Transverse colon (tissue), 4 donors: ENCODE measurements around the gene TMEM119. TPM values are rescaled to one million over a fixed set of nuclear protein-coding genes. Genes with fewer than 3 reads are reported as not detected.

Source experiments
- DNase-seq: peaks from one replicate; pipeline ENCODE4 v3.0.0-alpha.2; 2019
- H3K27ac ChIP-seq, 4 donors: fragments of 200-600 bp; sonication (generic); 2 replicates each; pipeline ENCODE4 v1.5.1; 2016 to 2018; ENCODE audit warnings: inconsistent platforms in 4 of 4
- H3K27me3 ChIP-seq: fragments of 200-600 bp; sonication (generic); 2 replicates; pipeline ENCODE4 v1.5.1; 2017; ENCODE audit warnings: inconsistent platforms
- H3K36me3 ChIP-seq, 4 donors: fragments of 200-600 bp; sonication (generic); 2 replicates each; pipeline ENCODE4 v1.5.1; 2017 to 2019; ENCODE audit warnings: inconsistent platforms in 4 of 4
- H3K4me1 ChIP-seq, 4 donors: fragments of 200-600 bp; sonication (generic); 2 replicates each; pipeline ENCODE4 v1.5.1; 2017 to 2020; ENCODE audit warnings: inconsistent platforms in 4 of 4
- H3K4me3 ChIP-seq, 4 donors: fragments of 200-600 bp; sonication (generic); 1 replicate in 1 of 4; 2 replicates in 3 of 4; pipeline versions ENCODE4 v1.5.1 to v1.6.1; 2017 to 2019; ENCODE audit warnings: inconsistent platforms in 4 of 4
- H3K9me3 ChIP-seq, 2 donors: fragments of 200-600 bp; sonication (generic); 2 replicates each; pipeline ENCODE4 v1.5.1; 2017 to 2019; ENCODE audit warnings: inconsistent platforms in 2 of 2
- CTCF ChIP-seq, 5 experiments: fragments of 200-600 bp in 3 of 5; fragments of 450-650 bp in 2 of 5; sonication (generic) in 3 of 5; IDR thresholded peaks; 1 replicate in 2 of 5; 2 replicates in 3 of 5; pipeline ENCODE4 v1.5.1; 2016 to 2017; ENCODE audit warnings: antibody characterized with exemption in 5 of 5, inconsistent platforms in 3 of 5, mild to moderate bottlenecking in 2 of 5, moderate library complexity in 1 of 5
- EP300 ChIP-seq: sonication (generic); formaldehyde crosslinking; IDR thresholded peaks from one replicate; pipeline ENCODE4 v1.6.1; 2017; ENCODE audit warnings: antibody characterized with exemption, low read depth
- POLR2A ChIP-seq: fragments of 450-650 bp; IDR thresholded peaks from one replicate; pipeline ENCODE4 v1.6.1; 2016; ENCODE audit warnings: antibody characterized with exemption, mild to moderate bottlenecking, moderate library complexity
- POLR2AphosphoS5 ChIP-seq, 3 donors: sonication (generic); formaldehyde crosslinking; IDR thresholded peaks; one replicate each; pipeline ENCODE4 v1.6.1; 2016; ENCODE audit warnings: antibody characterized with exemption in 3 of 3
- WGBS, 2 donors: methylation state at CpG; one replicate each; pipeline ENCODE4 v1.1.5; 2018; ENCODE audit warnings: low coverage in 1 of 2; 5-methylcytosine and 5-hydroxymethylcytosine counted together
- in situ Hi-C, 4 donors: fragments of 200-750 bp; cut with MboI; loops; one replicate each; pipeline versions ENCODE4 v1.15.0 to v1.15.1; 2017; ENCODE audit warnings: low sequenced_read_pairs in 3 of 4, low pct_ligation_motif_present in 1 of 4, low pct_unique_long_range_greater_than_20kb in 1 of 4
- intact Hi-C: fragments of 100-400 bp; cut with DNase I; formaldehyde crosslinking; loops from one replicate; pipeline ENCODE4 v1.15.1; 2023; ENCODE audit warnings: low total_unique reads
- total RNA-seq, 4 donors: library from RNA; depleted of rRNA; stranded (reverse); fragments of >200 nt; gene quantifications; one replicate each; pipeline ENCODE4 v1.1.0, GENCODE V29; 2016

Gene TMEM119
- total RNA-seq = 10 to 100 TPM in 2 of 4 donors, 1 to 10 TPM in 2; 3.3 to 18.3 (median 9.7) TPM

- H3K4me3 ChIP-seq = peak within 1 kb of the TSS in 3 of 4 donors; percentile 9 to 37 (median 13)
- intact Hi-C loops (no loop called here), in situ Hi-C loops (no loop called here)
- TF ChIP-seq CTCF (IDR thresholded peaks at IDR 0.05) = no peak
- no peak for TF ChIP-seq POLR2AphosphoS5 (IDR thresholded peaks at IDR 0.05)
- TF ChIP-seq POLR2A = no peak
- TF ChIP-seq EP300 = no peak
- no peaks in the 10 kb centered on the region for H3K9me3 ChIP-seq
- WGBS, 2 donors = 42% methylated on average over 26 of the region's 27 CpGs; no CpG with 5 or more reads in 1 of the 2 donors
- no peaks in the 10 kb centered on the region for H3K27me3 ChIP-seq
- H3K4me1 ChIP-seq = no peaks in the 10 kb centered on the region
- no peaks in the 10 kb centered on the region for H3K36me3 ChIP-seq
- DNase-seq = no peak
- peak within 1 kb of the TSS; percentile 31 to 55 (median 42) for H3K27ac ChIP-seq
These were observed at the start of gene TMEM119 for GRCh38 chr12:108597559-108598471. Gene TMEM119 (minus strand): TSS chr12:108598084. CDS start chr12:108592383, 5,701 bp downstream.

- Histone ChIP-seq H3K27me3 (no peaks in the 10 kb centered on the region), H3K27ac (peak overlapping the region in 1 of 4 donors; percentile 2), H3K4me1 (peaks cover 0 to 15% (median 6%) of the 10 kb centered on the region in 4 donors), H3K4me3 (no peak overlapping the region), H3K36me3 (peaks cover 0 to 53% (median 15%) of the 10 kb centered on the region in 4 donors), H3K9me3 (no peaks in the 10 kb centered on the region)
- no peak for TF ChIP-seq EP300
- TF ChIP-seq POLR2A = no peak
- no peak for TF ChIP-seq CTCF (IDR thresholded peaks at IDR 0.05)
- TF ChIP-seq POLR2AphosphoS5 (IDR thresholded peaks at IDR 0.05) = no peak
- in situ Hi-C loops (no loop called here), intact Hi-C loops (no loop called here)
- DNase-seq = no peak
- WGBS, 2 donors = 82 to 85% methylated on average over 10 of the region's 10 CpGs
These were observed 49.0 kb upstream of the TMEM119 start for GRCh38 chr12:108646600-108647579.

GRCh38 chr12:108645686-108646599, 48.1 kb upstream of the TMEM119 start:
- DNase-seq = no peak
- peaks cover 0 to 24% (median 6%) of the 10 kb centered on the region in 4 donors for H3K4me1 ChIP-seq
- no peaks in the 10 kb centered on the region for H3K27me3 ChIP-seq
- 82 to 83% methylated on average over 9 to 15 of the region's 15 CpGs for WGBS, 2 donors
- intact Hi-C loops = no loop called here
- peak overlapping the region in 1 of 4 donors; percentile 22 for H3K27ac ChIP-seq
- in situ Hi-C loops = no loop called here
- H3K9me3 ChIP-seq = no peaks in the 10 kb centered on the region
- H3K4me3 ChIP-seq = no peak overlapping the region
- TF ChIP-seq EP300 (no peak), POLR2AphosphoS5 (IDR thresholded peaks at IDR 0.05) (no peak), POLR2A (no peak), CTCF (IDR thresholded peaks at IDR 0.05) (no peak)
- H3K36me3 ChIP-seq = peaks cover 0 to 44% (median 10%) of the 10 kb centered on the region in 4 donors
